Immature natural killer cell (primary cell): ENCODE measurements around the gene PRR13. TPM values are rescaled to one million over a fixed set of nuclear protein-coding genes. Genes with fewer than 3 reads are reported as not detected.
A peak's percentile ranks its signal among the peaks of the same experiment; 100 is the strongest.
"Not testable (repeated sequence)": the region's sequence is repeated elsewhere in the genome, so short reads cannot be mapped to it uniquely, and the experiment has no call there.

Experiments used
- DNase-seq, 3 donors: peaks; one replicate each; pipeline ENCODE4 v3.0.0; 2022; ENCODE audit warnings: mixed read lengths in 1 of 3
- H3K27ac Mint-ChIP-seq, 6 donors: one replicate each; pipeline ENCODE4 v1.8.0; 2020; ENCODE audit warnings: mixed read lengths in 6 of 6, mild to moderate bottlenecking in 5 of 6, inconsistent platforms in 4 of 6, moderate library complexity in 3 of 6
- H3K27me3 Mint-ChIP-seq, 3 donors: one replicate each; pipeline ENCODE4 v1.8.0; 2020 to 2021; ENCODE audit warnings: low read depth in 3 of 3, mild to moderate bottlenecking in 3 of 3, mixed read lengths in 3 of 3, moderate library complexity in 3 of 3, inconsistent platforms in 1 of 3
- H3K36me3 Mint-ChIP-seq, 3 donors: one replicate each; pipeline ENCODE4 v1.8.0; 2020; ENCODE audit warnings: mixed read lengths in 3 of 3, inconsistent platforms in 2 of 3, mild to moderate bottlenecking in 2 of 3
- H3K4me1 Mint-ChIP-seq, 2 donors: one replicate each; pipeline ENCODE4 v1.8.0; 2020; ENCODE audit warnings: inconsistent platforms in 2 of 2, mild to moderate bottlenecking in 2 of 2, mixed read lengths in 2 of 2, moderate library complexity in 1 of 2
- H3K4me3 Mint-ChIP-seq, 5 donors: one replicate each; pipeline ENCODE4 v1.8.0; 2020; ENCODE audit warnings: mild to moderate bottlenecking in 5 of 5, mixed read lengths in 5 of 5, inconsistent platforms in 3 of 5, moderate library complexity in 3 of 5
- H3K9me3 Mint-ChIP-seq, 6 donors: one replicate each; pipeline ENCODE4 v1.8.0; 2020; ENCODE audit warnings: mild to moderate bottlenecking in 6 of 6, mixed read lengths in 6 of 6, inconsistent platforms in 4 of 6, moderate library complexity in 3 of 6
- polyA plus RNA-seq, 3 donors: library from polyadenylated mRNA; unstranded; fragments of 300-500 nt; fragmentation: Illumina TruSeq; gene quantifications; one replicate each; pipeline ENCODE4 v1.2.3, GENCODE V29; 2021

PRR13 gene, protein sequence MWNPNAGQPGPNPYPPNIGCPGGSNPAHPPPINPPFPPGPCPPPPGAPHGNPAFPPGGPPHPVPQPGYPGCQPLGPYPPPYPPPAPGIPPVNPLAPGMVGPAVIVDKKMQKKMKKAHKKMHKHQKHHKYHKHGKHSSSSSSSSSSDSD
- 1,000 to 10,000 TPM in 1 of 3 donors, 100 to 1,000 TPM in 2; 527 to 1,019 (median 714) TPM for polyA plus RNA-seq

DNA sequence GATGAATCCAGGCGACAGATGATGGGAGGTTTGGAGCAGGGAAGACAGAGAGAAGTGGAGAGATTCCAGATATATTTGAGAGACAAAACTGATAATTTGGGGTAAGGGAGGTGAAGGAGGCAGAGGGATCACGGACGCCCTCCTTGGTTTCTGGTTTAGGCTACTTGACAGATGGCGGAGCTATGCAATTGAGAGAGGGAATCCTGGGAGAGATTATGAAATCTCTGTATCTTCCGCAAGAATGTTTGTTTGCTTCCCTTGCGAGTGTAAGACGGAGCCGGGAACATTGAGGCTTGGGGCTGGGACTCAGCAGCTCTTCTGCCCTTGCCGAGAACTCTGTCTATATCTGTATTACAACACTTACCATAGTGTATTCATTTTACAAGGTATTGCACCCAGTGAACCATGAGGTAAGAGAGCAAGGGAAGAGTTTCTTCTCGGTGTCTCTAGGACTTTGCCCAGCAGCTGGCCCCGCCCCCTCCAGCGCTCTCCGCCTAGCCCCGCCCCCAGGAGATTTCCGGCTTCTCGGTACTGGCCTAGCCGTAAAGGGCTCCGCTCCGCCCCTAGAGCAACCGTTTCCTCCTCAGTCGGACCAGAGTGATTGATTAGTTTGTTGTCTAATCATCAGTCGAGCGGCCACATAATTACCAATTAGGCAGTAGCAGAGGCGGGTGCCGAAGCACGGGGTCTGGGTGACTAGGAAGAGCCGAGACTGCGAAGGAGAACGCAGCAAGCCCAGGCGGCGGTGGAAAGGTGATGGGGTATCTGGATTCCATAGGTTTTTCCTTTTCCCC, at the start of gene PRR13:
Gene PRR13, plus strand, starts transcription at position 695 of the 794 bp plus-strand sequence. CDS start 981 bp downstream, outside the sequence.
- DNase-seq = peak; percentile 95 to 98 (median 97)
- peaks cover 3 to 14% (median 5%) of the 10 kb centered on the region in 3 donors for H3K36me3 Mint-ChIP-seq
- peaks cover 0 to 7% (median 0%) of the 10 kb centered on the region in 3 donors for H3K27me3 Mint-ChIP-seq
- H3K4me3 Mint-ChIP-seq = peak within 1 kb of the TSS; percentile 92 to 99 (median 96)
- peaks cover 43 to 54% of the 10 kb centered on the region in 2 donors for H3K4me1 Mint-ChIP-seq
- no peaks in the 10 kb centered on the region for H3K9me3 Mint-ChIP-seq
- peak within 1 kb of the TSS; percentile 89 to 97 (median 94) for H3K27ac Mint-ChIP-seq

DNA sequence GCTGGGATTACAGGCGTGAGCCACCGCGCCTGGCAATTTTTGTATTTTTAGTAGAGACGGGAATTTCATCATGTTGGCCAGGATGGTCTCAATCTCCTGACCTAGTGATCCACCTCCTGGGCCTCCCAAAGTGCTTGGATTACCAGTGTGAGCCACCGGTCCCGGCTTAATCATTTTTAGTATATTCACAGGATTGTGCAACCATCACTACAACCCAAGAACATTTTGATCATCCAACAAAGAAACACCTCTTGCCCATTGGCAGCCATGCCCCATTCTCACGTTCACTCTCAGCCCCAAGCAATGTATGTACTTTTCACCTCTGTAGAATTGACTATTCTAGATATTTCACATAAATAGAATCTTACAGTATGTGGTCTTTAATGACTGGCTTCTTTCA, 41.6 kb upstream of the PRR13 start:
- Mint-ChIP-seq H3K36me3 (peaks cover 4 to 16% (median 4%) of the 10 kb centered on the region in 3 donors), H3K27ac (peak overlapping the region in 1 of 6 donors; percentile 0), H3K27me3 (no peaks in the 10 kb centered on the region), H3K4me3 (no peak overlapping the region), H3K9me3 (no peaks in the 10 kb centered on the region), H3K4me1 (peaks cover 0 to 27% of the 10 kb centered on the region in 2 donors)
- no peak for DNase-seq

DNA sequence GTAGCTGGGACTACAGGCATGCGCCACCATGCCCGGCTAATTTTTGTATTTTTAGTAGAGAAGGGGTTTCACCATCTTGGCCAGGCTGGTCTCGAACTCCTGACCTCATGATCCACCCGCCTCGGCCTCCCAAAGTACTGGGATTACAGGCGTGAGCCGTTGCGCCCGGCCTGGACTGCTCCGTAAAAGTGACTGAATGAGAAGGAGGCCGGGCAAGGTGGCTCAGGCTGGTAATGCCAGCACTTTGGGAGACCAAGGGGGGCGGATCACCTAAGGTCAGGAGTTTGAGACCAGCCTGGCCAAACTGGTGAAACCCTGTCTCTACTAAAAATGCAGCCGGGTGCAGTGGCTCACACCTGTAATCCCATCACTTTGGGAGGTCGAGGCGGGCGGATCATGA, 39.2 kb upstream of the PRR13 start:
- not testable (repeated sequence) for H3K9me3 Mint-ChIP-seq, H3K27me3 Mint-ChIP-seq, DNase-seq, H3K27ac Mint-ChIP-seq, H3K4me1 Mint-ChIP-seq, H3K4me3 Mint-ChIP-seq
- peaks cover 7 to 16% (median 8%) of the 10 kb centered on the region in 3 donors for H3K36me3 Mint-ChIP-seq

DNA sequence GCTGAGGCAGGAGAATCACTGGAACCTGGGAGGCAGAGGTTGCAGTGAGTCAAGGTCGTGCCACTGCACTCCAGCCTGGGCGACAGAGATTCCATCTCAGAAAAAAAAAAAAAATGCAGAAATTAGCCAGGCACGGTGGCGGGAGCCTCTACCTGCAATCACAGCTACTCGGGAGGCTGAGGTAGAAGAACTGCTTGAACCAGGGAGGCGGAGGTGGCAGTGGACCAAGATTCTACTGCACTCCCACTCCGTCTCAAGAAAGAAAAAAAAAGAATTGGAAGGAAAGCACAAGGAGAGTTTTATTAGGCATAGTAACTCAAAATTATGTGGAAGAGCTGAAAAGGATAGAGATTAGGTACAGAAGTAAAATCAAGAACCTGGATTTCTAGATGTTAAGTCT, 38.7 kb upstream of the PRR13 start:
- Mint-ChIP-seq H3K27me3 (no peaks in the 10 kb centered on the region), H3K4me1 (peaks cover 2 to 8% of the 10 kb centered on the region in 2 donors), H3K36me3 (peaks cover 7 to 16% (median 8%) of the 10 kb centered on the region in 3 donors), H3K4me3 (no peak overlapping the region), H3K9me3 (no peaks in the 10 kb centered on the region), H3K27ac (peak overlapping the region in 1 of 6 donors; percentile 66)
- no peak for DNase-seq

DNA sequence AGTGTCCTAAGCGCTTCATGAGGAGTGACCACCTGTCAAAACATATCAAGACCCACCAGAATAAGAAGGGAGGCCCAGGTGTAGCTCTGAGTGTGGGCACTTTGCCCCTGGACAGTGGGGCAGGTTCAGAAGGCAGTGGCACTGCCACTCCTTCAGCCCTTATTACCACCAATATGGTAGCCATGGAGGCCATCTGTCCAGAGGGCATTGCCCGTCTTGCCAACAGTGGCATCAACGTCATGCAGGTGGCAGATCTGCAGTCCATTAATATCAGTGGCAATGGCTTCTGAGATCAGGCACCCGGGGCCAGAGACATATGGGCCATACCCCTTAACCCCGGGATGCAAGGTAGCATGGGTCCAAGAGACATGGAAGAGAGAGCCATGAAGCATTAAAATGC, 30.6 kb upstream of the PRR13 start:
- no peak for DNase-seq
- peaks cover 0 to 2% (median 2%) of the 10 kb centered on the region in 3 donors for H3K27me3 Mint-ChIP-seq
- H3K36me3 Mint-ChIP-seq = peaks cover 23 to 35% (median 29%) of the 10 kb centered on the region in 3 donors
- peak overlapping the region in 1 of 6 donors; percentile 3 for H3K27ac Mint-ChIP-seq
- H3K9me3 Mint-ChIP-seq = no peaks in the 10 kb centered on the region
- peaks cover 12 to 23% of the 10 kb centered on the region in 2 donors for H3K4me1 Mint-ChIP-seq
- H3K4me3 Mint-ChIP-seq = no peak overlapping the region

DNA sequence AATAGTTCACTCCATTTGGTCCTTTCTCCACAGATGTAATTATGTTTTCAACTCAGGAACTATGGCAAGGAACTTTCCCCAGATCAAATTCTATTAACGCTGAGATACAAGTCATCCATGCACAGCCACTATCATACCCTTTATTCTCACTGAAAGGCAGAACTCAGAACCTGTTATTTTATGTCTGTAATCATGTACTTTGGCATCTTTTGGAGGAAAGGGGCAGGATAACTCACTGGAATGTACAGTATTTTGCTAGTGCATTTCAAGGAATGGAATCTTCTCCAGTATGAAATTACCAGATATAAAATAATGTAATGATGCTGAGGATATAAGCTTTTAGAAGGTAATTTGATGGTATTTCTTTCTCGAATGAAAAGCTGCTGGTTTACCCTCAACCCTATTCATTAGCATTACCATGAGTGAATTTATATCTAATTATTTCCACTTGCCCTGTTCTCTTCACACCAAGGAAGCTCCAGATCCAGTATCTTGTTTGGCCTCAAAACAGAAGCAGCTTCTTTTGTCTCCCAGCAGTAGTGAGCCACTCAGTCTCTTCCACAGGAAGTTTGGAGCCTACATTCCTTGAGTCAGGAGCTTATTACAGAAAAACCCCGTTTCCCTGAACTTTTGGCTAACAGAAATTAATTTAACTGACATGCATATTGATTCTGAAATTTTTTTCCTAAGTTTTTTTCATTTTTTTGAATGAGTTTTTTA, 27.9 kb upstream of the PRR13 start:
- no peak for DNase-seq
- Mint-ChIP-seq H3K4me1 (peaks cover 12 to 23% of the 10 kb centered on the region in 2 donors), H3K27ac (peak overlapping the region; percentile 23 to 82 (median 68)), H3K9me3 (no peaks in the 10 kb centered on the region), H3K4me3 (no peak overlapping the region), H3K36me3 (peaks cover 19 to 31% (median 25%) of the 10 kb centered on the region in 3 donors), H3K27me3 (peaks cover 0 to 2% (median 2%) of the 10 kb centered on the region in 3 donors)

DNA sequence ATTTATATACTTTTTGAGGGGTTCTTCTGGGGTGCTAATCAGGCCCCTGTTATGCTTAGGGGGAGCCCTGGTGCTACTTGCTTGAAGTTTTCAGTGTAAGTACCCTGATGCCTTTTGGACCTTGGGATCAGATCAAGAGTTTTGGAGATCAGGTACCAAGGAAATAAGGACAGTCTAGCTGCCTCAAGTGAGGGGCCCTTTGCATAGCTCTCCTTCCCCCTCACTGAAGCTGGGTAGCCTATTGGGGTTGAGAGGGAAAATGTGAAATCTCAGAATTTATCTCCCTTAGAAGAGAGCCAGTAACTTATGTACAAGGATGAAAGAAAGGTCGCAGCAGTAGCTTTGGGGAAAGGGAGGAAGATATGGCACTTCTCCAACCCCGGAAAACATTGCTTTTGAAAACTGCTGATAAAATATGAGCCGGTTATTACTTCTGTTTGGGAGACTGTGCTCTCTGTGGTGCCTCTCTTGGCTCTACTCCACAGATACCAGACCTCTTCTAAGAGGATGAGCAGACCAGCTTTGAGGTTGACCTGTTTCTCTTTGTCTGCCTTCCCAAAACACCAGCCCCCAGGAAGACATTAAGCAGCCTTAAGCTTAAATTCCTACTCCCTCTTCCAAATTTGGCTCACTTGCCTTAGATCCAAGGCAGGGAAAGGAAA, 26.6 kb upstream of the PRR13 start:
- peaks cover 0 to 2% (median 2%) of the 10 kb centered on the region in 3 donors for H3K27me3 Mint-ChIP-seq
- H3K9me3 Mint-ChIP-seq = no peaks in the 10 kb centered on the region
- H3K4me3 Mint-ChIP-seq = no peak overlapping the region
- DNase-seq = no peak
- peaks cover 12 to 23% of the 10 kb centered on the region in 2 donors for H3K4me1 Mint-ChIP-seq
- peaks cover 15 to 24% (median 21%) of the 10 kb centered on the region in 3 donors for H3K36me3 Mint-ChIP-seq
- H3K27ac Mint-ChIP-seq = peak overlapping the region in 3 of 6 donors; percentile 18 to 77 (median 50)

DNA sequence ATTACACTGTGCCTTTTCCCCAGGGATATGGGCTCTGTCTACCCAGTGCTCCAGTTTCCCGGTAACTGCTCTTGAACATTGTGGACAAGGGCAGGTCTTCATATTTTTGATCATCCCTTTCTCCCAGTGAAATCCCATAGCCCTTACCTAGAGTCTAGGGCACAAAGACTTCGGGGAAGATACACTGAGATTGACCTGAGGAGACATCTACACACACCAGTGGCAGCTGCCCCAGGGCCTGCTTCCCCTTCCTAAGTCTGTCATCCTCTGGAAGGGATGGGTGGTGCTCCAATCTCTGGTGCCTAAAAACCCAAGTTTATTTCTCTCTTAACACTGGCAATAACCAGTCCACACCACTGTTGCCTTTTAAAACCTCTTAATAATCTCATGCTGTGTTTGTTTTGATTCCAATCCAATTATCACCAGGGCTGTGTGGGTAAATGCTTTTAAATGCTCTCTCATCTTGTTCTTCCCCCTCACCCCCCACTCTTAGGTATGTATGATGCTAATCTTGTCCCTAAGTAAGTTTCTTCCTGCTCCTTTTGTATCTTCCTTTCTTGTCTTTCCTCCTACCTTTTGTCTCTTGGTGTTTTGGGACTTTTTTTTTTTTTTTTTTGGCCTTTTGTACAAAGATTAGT, 25.7 kb upstream of the PRR13 start:
- Mint-ChIP-seq H3K36me3 (peaks cover 11 to 20% (median 19%) of the 10 kb centered on the region in 3 donors), H3K27ac (peak overlapping the region in 4 of 6 donors; percentile 39 to 77 (median 41)), H3K4me1 (peaks cover 12 to 23% of the 10 kb centered on the region in 2 donors)
- H3K27me3 Mint-ChIP-seq, DNase-seq, H3K4me3 Mint-ChIP-seq, H3K9me3 Mint-ChIP-seq: not testable (repeated sequence)

DNA sequence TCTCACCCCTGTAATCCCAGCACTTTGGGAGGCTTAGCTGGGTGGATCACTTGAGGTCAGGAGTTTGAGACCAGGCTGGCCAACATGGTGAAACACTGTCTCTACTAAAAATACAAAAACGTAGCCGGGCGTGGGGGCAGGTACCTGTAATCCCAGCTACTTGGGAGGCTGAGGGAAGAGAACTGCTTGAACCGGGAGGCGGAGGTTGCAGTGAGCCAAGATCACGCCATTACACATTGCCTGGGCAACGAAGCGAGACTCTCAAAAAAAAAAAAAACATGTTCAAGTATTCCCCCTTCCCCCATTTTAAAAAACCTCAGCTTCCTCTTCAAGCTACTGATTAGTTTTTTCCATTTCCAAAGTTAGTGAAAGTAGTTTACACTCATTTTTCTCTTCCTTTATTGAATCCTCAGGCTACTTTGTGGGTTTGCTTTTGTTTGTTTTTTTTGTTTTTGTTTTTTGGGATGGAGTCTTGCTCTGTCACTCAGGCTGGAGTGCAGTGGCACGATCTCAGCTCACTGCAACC, 24.2 kb upstream of the PRR13 start:
- DNase-seq, H3K4me3 Mint-ChIP-seq, H3K36me3 Mint-ChIP-seq, H3K27me3 Mint-ChIP-seq, H3K9me3 Mint-ChIP-seq: not testable (repeated sequence)
- Mint-ChIP-seq H3K4me1 (peaks cover 14 to 24% of the 10 kb centered on the region in 2 donors), H3K27ac (peak overlapping the region in 2 of 6 donors; percentile 5 to 35)

DNA sequence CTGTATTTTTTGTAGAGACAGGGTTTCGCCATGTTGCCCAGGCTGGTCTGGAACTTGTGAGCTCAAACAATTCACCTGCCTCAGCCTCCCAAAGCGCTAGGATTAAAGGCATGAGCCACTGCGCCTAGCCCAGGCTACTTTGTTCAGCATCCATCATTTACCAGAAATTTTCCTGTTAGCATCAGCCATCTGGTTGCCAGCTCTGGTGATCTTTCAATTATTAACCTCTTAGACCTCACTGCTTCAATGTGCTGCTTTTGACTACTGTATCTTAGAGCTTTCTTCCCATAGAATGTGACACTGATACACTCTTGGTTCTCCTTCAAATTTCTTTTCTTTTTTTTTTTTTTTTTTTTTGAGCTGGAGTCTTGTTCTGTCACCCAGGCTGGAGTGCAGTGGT, 23.3 kb upstream of the PRR13 start:
- peaks cover 6 to 15% of the 10 kb centered on the region in 2 donors for H3K4me1 Mint-ChIP-seq
- H3K9me3 Mint-ChIP-seq = no peaks in the 10 kb centered on the region
- peaks cover 0 to 2% (median 0%) of the 10 kb centered on the region in 3 donors for H3K27me3 Mint-ChIP-seq
- H3K4me3 Mint-ChIP-seq = no peak overlapping the region
- H3K27ac Mint-ChIP-seq = peak overlapping the region in 1 of 6 donors; percentile 37
- peaks cover 0 to 5% (median 0%) of the 10 kb centered on the region in 3 donors for H3K36me3 Mint-ChIP-seq
- DNase-seq = no peak

DNA sequence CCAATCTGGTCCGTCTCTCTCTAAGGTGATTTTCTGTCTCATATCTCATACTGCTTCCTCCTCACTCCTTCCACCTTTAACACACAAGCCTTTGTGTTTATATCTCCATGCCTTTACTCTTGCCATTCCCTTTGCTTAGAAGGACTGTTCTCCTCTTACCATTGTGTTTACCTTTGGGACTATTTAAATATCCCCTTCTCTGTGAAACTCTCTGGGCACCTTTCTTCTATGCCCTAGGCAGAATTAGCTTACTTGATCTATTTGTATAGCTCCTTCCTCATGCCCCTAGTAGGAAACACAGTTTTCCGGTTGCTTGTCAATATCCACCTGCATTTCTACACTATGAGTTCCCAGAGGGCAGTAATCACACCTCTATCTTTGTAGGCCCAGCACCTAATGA, 21.8 kb upstream of the PRR13 start:
- Mint-ChIP-seq H3K4me3 (no peak overlapping the region), H3K27me3 (no peaks in the 10 kb centered on the region), H3K4me1 (peaks cover 6% of the 10 kb centered on the region in 2 donors), H3K9me3 (no peaks in the 10 kb centered on the region), H3K27ac (peak overlapping the region in 1 of 6 donors; percentile 53), H3K36me3 (no peaks in the 10 kb centered on the region)
- no peak for DNase-seq

DNA sequence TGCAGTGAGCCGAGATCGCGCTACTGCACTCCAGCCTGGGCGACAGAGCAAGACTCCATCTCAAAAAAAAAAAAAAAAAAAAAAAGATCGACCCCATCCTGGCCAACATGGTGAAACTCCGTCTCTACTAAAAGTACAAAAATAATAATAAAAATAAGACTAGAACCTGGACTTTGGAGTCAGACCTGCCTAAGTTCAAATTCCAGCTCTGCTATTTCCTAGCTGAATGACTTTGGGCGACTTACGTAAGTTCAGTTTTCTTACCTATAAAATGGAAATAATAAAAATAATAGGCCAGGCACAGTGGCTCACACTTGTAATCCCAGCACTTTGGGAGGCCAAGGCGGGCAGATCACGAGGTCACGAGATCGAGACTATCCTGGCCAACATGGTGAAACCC, 19.3 kb upstream of the PRR13 start:
- not testable (repeated sequence) for H3K27me3 Mint-ChIP-seq, DNase-seq, H3K9me3 Mint-ChIP-seq, H3K4me3 Mint-ChIP-seq, H3K4me1 Mint-ChIP-seq, H3K36me3 Mint-ChIP-seq, H3K27ac Mint-ChIP-seq

DNA sequence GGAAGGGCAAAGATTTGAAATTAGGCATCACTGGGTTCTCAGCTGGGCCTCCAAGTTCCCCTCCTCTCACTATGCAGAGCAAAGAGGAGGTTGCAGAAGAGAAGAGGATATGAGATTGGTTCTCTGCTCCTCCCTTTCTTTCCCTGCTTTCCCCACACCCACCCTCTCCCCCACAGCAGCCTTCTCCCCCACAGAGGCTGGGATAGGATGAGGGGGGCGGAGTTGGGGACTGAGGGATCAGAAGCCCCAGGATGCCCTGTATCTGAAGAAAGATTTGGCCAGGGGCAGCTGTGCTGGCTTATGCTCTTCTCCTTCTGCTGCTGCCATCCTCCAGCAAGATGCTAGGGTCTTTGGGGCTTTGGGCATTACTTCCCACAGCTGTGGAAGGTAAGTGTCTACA, 17.9 kb upstream of the PRR13 start, which contains the start of gene AMHR2:
Gene AMHR2, plus strand, starts transcription at position 259 of the 400 bp plus-strand sequence. Its CDS starts 80 bp downstream, at position 339.
- peaks cover 0 to 2% (median 0%) of the 10 kb centered on the region in 3 donors for H3K27me3 Mint-ChIP-seq
- H3K4me1 Mint-ChIP-seq = peaks cover 5 to 6% of the 10 kb centered on the region in 2 donors
- H3K36me3 Mint-ChIP-seq = no peaks in the 10 kb centered on the region
- no peak within 1 kb of the TSS for H3K27ac Mint-ChIP-seq
- DNase-seq = no peak
- H3K9me3 Mint-ChIP-seq = no peaks in the 10 kb centered on the region
- no peak within 1 kb of the TSS for H3K4me3 Mint-ChIP-seq
